Pancreas (tissue), 10 donors: ENCODE measurements around the gene LYL1. TPM values are rescaled to one million over a fixed set of nuclear protein-coding genes. Genes with fewer than 3 reads are reported as not detected.

Source experiments
- ATAC-seq, 4 donors: fragments of 200-7000 bp; cut with Tn5 transposase; one replicate each; pipeline versions ENCODE4 v1.8.0 to v1.9.1; 2020; ENCODE audit warnings: mild to moderate bottlenecking in 4 of 4, moderate library complexity in 4 of 4
- DNase-seq, 6 donors: peaks; one replicate each; pipeline ENCODE4 v3.0.0-alpha.2; 2020
- FAIRE-seq: peaks from 2 replicates; lab custom pipeline; 2012; peaks lifted over from hg19 to GRCh38; lab: Jason Lieb, UNC
- H3K27ac ChIP-seq, 4 donors: fragments of 200-600 bp; sonication (generic); 1 replicate in 3 of 4; 2 replicates in 1 of 4; pipeline versions ENCODE4 v1.5.0 to v1.8.0; 2020
- H3K27me3 ChIP-seq, 4 donors: fragments of 200-600 bp; one replicate each; pipeline ENCODE4 v1.8.0; 2021
- H3K36me3 ChIP-seq, 3 donors: fragments of 200-600 bp; sonication (generic) in 1 of 3; one replicate each; pipeline versions ENCODE4 v1.5.0 to v1.8.0; 2020 to 2021
- H3K4me1 ChIP-seq, 3 donors: fragments of 200-600 bp; one replicate each; pipeline ENCODE4 v1.8.0; 2021
- H3K4me3 ChIP-seq, 4 donors: fragments of 200-600 bp; sonication (generic) in 2 of 4; one replicate each; pipeline versions ENCODE4 v1.5.0 to v1.8.0; 2020 to 2021
- H3K9me3 ChIP-seq, 4 donors: fragments of 200-600 bp; one replicate each; pipeline ENCODE4 v1.8.0; 2021
- WGBS, 2 donors: extraction: QIAGEN DNeasy Blood & Tissue Kit; methylation state at CpG; one replicate each; pipeline ENCODE4 v1.1.7; 2013; 5-methylcytosine and 5-hydroxymethylcytosine counted together
- intact Hi-C, 3 donors: fragments of 100-400 bp; cut with DNase I; formaldehyde crosslinking; loops; one replicate each; pipeline versions ENCODE4 v1.11.1 to v1.14.2; 2022
- polyA plus RNA-seq, 2 donors: library from polyadenylated mRNA; stranded (reverse); fragments of 200-250 nt; gene quantifications; one replicate each; pipeline ENCODE4 v1.2.3, GENCODE V29; 2013
- total RNA-seq, 6 donors: library from RNA; stranded (reverse); fragmentation: NEBNext Ultra II Directional in 4 of 6; extraction: Animal tissue kit (Norgen Biotek cat#: 25700) in 4 of 6; gene quantifications; one replicate each; pipeline versions ENCODE4 v1.2.1 to v1.2.4, GENCODE V29; 2021 to 2023
- TF ChIP-seq, protein P1 (sequence below), 4 donors: fragments of 200-600 bp; sonication (generic) in 3 of 4; IDR thresholded peaks; one replicate each; pipeline versions ENCODE4 v1.5.0 to v1.8.0; 2021; ENCODE audit warnings: antibody characterized with exemption in 4 of 4
- donor health status: healthy with polysubstance abuse.
- donor health status: DM: no; HTN: no; CAD: no; lungs with moderate emphysema.
- donor health status: DM: no; HTN: no; CAD: no.
- donor health status: control.
- donor health status: control.
- donor health status: Bipolar disorder and iron deficiency.
- donor health status: DM: yes; HTN: yes; CAD: no.
- donor health status: DM: no; HTN: no; CAD: no.
- donor health status: DM: no; HTN: no; CAD: no.
- donor health status: DM: yes; HTN: yes; CAD: no.

Gene LYL1
- total and polyA plus RNA-seq, 8 donors: 0.51 to 5.5 (median 2.4) TPM

DNA sequence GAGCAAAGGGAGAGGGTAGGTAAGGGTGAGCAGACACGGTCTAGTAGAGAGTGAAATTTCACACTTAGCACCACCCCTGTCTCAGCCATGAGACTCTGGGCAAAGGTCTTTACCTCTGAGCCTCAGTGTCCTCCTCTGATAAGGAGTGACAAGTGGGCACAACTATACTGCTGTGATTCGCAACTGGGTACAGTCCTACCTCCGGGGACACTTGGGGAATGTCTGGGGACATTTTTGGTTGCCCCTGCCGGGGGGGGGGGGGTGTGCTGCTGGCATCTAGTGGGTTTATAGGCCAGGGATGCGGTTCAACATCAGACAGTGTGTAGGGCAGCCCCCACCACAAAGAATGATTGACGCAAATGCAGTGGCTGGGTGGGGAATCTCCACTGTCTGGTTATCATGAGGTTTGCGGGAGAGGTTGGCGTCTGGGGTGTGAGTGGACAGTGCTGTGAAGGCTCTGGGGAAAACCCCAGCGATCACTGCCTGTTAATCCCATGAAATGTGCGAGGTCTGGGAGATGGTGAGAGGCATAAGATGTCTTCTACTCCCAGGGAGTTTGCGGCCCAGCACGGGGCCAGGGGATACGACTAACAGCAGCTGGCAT lies 19.7 kb upstream of the LYL1 start:
- WGBS, 2 donors: 74 to 77% methylated on average over 13 of the region's 13 CpGs
- intact Hi-C loops: no loop called here
- Histone ChIP-seq H3K4me1 (peaks cover 0 to 10% (median 4%) of the 10 kb centered on the region in 3 donors), H3K36me3 (no peaks in the 10 kb centered on the region), H3K27ac (no peak overlapping the region), H3K9me3 (no peaks in the 10 kb centered on the region), H3K4me3 (no peak overlapping the region), H3K27me3 (no peaks in the 10 kb centered on the region)
- ATAC-seq (no peak), FAIRE-seq (no peak), DNase-seq (no peak)
- TF ChIP-seq, protein P1, sequence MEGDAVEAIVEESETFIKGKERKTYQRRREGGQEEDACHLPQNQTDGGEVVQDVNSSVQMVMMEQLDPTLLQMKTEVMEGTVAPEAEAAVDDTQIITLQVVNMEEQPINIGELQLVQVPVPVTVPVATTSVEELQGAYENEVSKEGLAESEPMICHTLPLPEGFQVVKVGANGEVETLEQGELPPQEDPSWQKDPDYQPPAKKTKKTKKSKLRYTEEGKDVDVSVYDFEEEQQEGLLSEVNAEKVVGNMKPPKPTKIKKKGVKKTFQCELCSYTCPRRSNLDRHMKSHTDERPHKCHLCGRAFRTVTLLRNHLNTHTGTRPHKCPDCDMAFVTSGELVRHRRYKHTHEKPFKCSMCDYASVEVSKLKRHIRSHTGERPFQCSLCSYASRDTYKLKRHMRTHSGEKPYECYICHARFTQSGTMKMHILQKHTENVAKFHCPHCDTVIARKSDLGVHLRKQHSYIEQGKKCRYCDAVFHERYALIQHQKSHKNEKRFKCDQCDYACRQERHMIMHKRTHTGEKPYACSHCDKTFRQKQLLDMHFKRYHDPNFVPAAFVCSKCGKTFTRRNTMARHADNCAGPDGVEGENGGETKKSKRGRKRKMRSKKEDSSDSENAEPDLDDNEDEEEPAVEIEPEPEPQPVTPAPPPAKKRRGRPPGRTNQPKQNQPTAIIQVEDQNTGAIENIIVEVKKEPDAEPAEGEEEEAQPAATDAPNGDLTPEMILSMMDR (IDR thresholded peaks at IDR 0.05): no peak

DNA sequence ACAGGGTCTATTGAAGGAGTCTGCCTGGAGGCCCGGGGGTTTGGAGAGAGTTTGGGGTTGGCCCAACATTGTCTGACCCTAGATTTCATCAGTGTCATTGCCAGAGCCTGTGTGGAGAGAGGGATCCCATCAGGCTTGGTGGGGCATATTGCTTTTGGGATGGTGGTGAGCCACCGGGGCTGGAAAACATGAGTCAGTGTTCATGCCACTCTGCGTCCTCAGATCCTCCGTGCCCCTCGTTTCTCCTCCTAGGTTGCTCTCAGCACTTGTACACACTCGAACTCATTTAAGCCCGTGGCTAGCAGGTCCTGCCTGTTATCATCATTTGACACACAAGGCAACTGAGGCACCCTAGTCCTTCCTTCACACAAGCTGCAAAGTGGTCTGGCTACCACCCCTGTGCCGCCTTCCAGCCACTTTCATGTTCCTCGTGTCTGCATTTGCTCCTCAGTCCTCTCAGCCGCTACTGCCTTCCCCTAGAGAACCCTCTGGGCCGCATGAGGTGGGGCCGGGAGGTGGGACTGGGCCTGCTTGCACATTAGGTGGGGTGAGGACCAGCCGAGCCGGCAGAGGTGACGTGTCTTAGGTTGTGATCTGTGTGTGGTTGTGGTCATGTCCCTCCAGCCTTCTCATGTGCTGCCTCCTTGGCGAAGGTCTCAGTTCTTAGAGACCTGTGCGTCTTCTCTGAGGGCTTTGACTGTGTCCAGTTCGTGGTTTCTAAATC lies 19.1 kb upstream of the LYL1 start:
- H3K4me3 ChIP-seq: no peak overlapping the region
- DNase-seq (no peak), FAIRE-seq (no peak), ATAC-seq (no peak)
- TF ChIP-seq, protein P1 (IDR thresholded peaks at IDR 0.05): no peak
- H3K27me3 ChIP-seq: no peaks in the 10 kb centered on the region
- H3K36me3 ChIP-seq: no peaks in the 10 kb centered on the region
- intact Hi-C loops: no loop called here
- no peak overlapping the region for H3K27ac ChIP-seq
- H3K4me1 ChIP-seq: peaks cover 0 to 10% (median 4%) of the 10 kb centered on the region in 3 donors
- H3K9me3 ChIP-seq: no peaks in the 10 kb centered on the region
- WGBS, 2 donors: 76 to 77% methylated on average over 18 of the region's 18 CpGs

DNA sequence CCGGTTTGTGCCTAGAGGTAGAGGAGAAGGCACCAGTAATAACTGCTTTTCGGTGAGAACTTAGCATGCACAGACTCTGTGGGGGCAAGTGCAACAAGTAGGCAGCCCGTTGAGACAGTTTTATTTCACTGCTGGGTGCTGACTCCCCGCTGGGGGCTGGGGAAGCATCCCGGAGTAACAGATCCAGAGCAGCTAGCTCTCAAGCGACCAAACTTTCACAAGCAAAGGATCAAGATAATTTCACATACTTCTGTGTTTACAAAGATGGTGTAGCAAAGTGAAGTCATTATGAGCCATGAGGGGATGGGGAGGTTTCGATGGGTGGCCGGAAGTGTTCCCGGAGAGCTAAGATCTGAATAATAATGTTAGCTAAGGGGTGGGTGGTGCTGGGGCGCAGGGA lies 18.2 kb upstream of the LYL1 start:
- WGBS, 2 donors: 70 to 75% methylated on average over 10 of the region's 10 CpGs
- ATAC-seq: no peak
- H3K4me1 ChIP-seq: peaks cover 0 to 12% (median 4%) of the 10 kb centered on the region in 3 donors
- no peak for FAIRE-seq
- no peaks in the 10 kb centered on the region for H3K9me3 ChIP-seq
- no peak overlapping the region for H3K4me3 ChIP-seq
- H3K27me3 ChIP-seq: no peaks in the 10 kb centered on the region
- no peak overlapping the region for H3K27ac ChIP-seq
- H3K36me3 ChIP-seq: no peaks in the 10 kb centered on the region
- TF ChIP-seq, protein P1 (IDR thresholded peaks at IDR 0.05): no peak
- DNase-seq: no peak
- intact Hi-C loops: no loop called here

DNA sequence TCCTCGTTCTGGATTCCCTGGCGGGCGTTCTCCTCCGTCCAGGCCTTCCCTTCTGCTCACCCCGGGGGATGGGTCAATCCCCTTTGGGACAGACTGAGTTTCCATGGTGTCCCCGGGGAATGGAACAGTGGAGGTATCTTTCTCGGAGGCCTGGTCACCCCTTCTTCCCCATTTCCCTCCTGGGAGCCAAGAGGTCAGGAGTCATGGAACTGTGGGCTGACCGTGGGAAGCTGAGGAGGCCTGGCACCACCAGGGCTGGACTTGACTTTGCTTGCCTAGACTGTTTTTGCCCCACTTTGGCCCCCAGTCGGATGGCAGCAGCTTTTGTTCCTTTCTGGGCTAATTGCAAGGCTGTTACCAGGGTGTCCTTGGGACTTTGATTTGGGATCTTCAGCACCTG lies 17.4 kb upstream of the LYL1 start:
- FAIRE-seq: no peak
- H3K27me3 ChIP-seq: no peaks in the 10 kb centered on the region
- no peaks in the 10 kb centered on the region for H3K36me3 ChIP-seq
- intact Hi-C loops: no loop called here
- H3K4me1 ChIP-seq: peaks cover 4 to 18% (median 4%) of the 10 kb centered on the region in 3 donors
- H3K27ac ChIP-seq: no peak overlapping the region
- no peak overlapping the region for H3K4me3 ChIP-seq
- ATAC-seq: no peak
- no peak for DNase-seq
- no peaks in the 10 kb centered on the region for H3K9me3 ChIP-seq
- TF ChIP-seq, protein P1 (IDR thresholded peaks at IDR 0.05): no peak
- WGBS, 2 donors: 69 to 77% methylated on average over 9 of the region's 9 CpGs

DNA sequence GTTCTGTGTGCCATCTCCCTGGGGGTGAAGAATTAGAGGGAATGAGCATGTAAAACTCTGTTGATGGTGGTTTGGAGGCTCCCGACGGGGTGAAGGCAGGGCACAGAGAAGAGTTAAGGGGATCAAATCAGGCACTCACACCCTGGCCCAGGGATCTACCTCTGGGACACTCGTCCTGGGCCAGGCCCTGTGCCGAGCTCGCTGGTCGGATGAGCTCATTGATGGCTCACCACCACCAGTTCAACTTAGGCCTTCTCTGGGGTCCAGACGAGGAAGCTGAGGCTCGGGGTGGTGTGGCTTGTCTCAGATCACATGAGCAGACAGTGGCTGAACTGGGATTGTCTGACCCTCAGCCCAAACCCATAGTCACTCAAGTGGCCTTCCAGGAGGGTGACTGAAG lies 17.0 kb upstream of the LYL1 start:
- FAIRE-seq: no peak
- intact Hi-C loops: no loop called here
- H3K27me3 ChIP-seq: no peaks in the 10 kb centered on the region
- H3K4me1 ChIP-seq: peaks cover 4 to 18% (median 4%) of the 10 kb centered on the region in 3 donors
- no peak for DNase-seq
- peak overlapping the region in 1 of 4 donors; percentile 87 for H3K4me3 ChIP-seq
- no peak for ATAC-seq
- 70 to 73% methylated on average over 8 of the region's 8 CpGs for WGBS, 2 donors
- H3K27ac ChIP-seq: no peak overlapping the region
- no peaks in the 10 kb centered on the region for H3K9me3 ChIP-seq
- no peaks in the 10 kb centered on the region for H3K36me3 ChIP-seq
- TF ChIP-seq, protein P1 (IDR thresholded peaks at IDR 0.05): no peak
